Ishikawa (cell line): ENCODE data around the gene ITPR2.

Source experiments
- CEBPB ChIP-seq: IDR thresholded peaks from 2 replicates; pipeline ENCODE4 v1.6.1; 2012
- CREB1 ChIP-seq: IDR thresholded peaks from 2 replicates; pipeline ENCODE4 v1.6.1; 2012; ENCODE audit warnings: low read depth
- EGR1 ChIP-seq: IDR thresholded peaks from 2 replicates; pipeline ENCODE4 v1.6.1; 2012
- EP300 ChIP-seq: IDR thresholded peaks from 2 replicates; pipeline ENCODE4 v1.6.1; 2012; ENCODE audit warnings: borderline replicate concordance
- FOXM1 ChIP-seq: IDR thresholded peaks from 2 replicates; pipeline ENCODE4 v1.6.1; 2012; ENCODE audit warnings: low read depth, borderline replicate concordance
- MAX ChIP-seq: IDR thresholded peaks from 2 replicates; pipeline ENCODE4 v1.6.1; 2012
- NFIC ChIP-seq: IDR thresholded peaks from 2 replicates; pipeline ENCODE4 v1.6.1; 2012
- RAD21 ChIP-seq: IDR thresholded peaks from 2 replicates; pipeline ENCODE4 v1.6.1; 2012; ENCODE audit warnings: low read depth
- REST ChIP-seq: IDR thresholded peaks from 2 replicates; pipeline ENCODE4 v1.6.1; 2012; ENCODE audit warnings: low read depth, mild to moderate bottlenecking
- TAF1 ChIP-seq: IDR thresholded peaks from 2 replicates; pipeline ENCODE4 v1.6.1; 2012; ENCODE audit warnings: low read depth, mild to moderate bottlenecking
- TCF12 ChIP-seq: IDR thresholded peaks from 2 replicates; pipeline ENCODE4 v1.6.1; 2012; ENCODE audit warnings: low read depth
- TEAD4 ChIP-seq: IDR thresholded peaks from 2 replicates; pipeline ENCODE4 v1.6.1; 2012
- USF1 ChIP-seq: IDR thresholded peaks from 2 replicates; pipeline ENCODE4 v1.6.1; 2012
- YY1 ChIP-seq: IDR thresholded peaks from 2 replicates; pipeline ENCODE4 v1.6.1; 2012; ENCODE audit warnings: low read depth
- ZBTB7A ChIP-seq: IDR thresholded peaks from 2 replicates; pipeline ENCODE4 v1.6.1; 2012; ENCODE audit warnings: low read depth

Gene ITPR2

GRCh38 chr12:26524862-26525465 lies 308.0 kb downstream of the ITPR2 start:
- TF ChIP-seq CEBPB = no peak
- TF ChIP-seq RAD21 = peak; percentile 70

- 0 out of 2 replicates have a peak, but pooled peaks have one; percentile 7 for TF ChIP-seq RAD21
- TF ChIP-seq TEAD4 = peak; percentile 60
- no peak for TF ChIP-seq EGR1
- TF ChIP-seq USF1 = peak; percentile 92
- TF ChIP-seq YY1 = no peak
- peak; percentile 99 for TF ChIP-seq CEBPB
- 0 out of 2 replicates have a peak, but pooled peaks have one; percentile 32 for TF ChIP-seq CREB1
- no peak for TF ChIP-seq TAF1
- no peak for TF ChIP-seq ZBTB7A
- no peak for TF ChIP-seq REST
- TF ChIP-seq MAX = peak; percentile 93
- TF ChIP-seq NFIC = peak; percentile 96
- TF ChIP-seq TCF12 = peak; percentile 72
- peak; percentile 54; the same call in 1 of the 2 replicates for TF ChIP-seq FOXM1
- TF ChIP-seq EP300 = peak; percentile 75
These were observed 309.3 kb downstream of the ITPR2 start for GRCh38 chr12:26523708-26524150.

GRCh38 chr12:26520869-26521268 lies 312.1 kb downstream of the ITPR2 start:
- no peak for TF ChIP-seq RAD21
- no peak for TF ChIP-seq TAF1
- no peak for TF ChIP-seq TEAD4
- TF ChIP-seq EGR1 = no peak
- TF ChIP-seq EP300 = no peak
- TF ChIP-seq MAX = no peak
- TF ChIP-seq NFIC = no peak
- TF ChIP-seq CREB1 = no peak

GRCh38 chr12:26520109-26520508 lies 312.9 kb downstream of the ITPR2 start:
- no peak for TF ChIP-seq TCF12
- TF ChIP-seq EP300 = no peak
- no peak for TF ChIP-seq USF1
- TF ChIP-seq TEAD4 = no peak
- no peak for TF ChIP-seq CREB1
- no peak for TF ChIP-seq CEBPB
- TF ChIP-seq REST = no peak
- no peak for TF ChIP-seq RAD21
- no peak for TF ChIP-seq ZBTB7A
- TF ChIP-seq TAF1 = no peak
- no peak for TF ChIP-seq YY1
- TF ChIP-seq EGR1 = no peak
- TF ChIP-seq NFIC = no peak
- no peak for TF ChIP-seq FOXM1
- no peak for TF ChIP-seq MAX

GRCh38 chr12:26519462-26519861 lies 313.5 kb downstream of the ITPR2 start:
- TF ChIP-seq EP300 (no peak), MAX (no peak), TCF12 (no peak), REST (no peak), CEBPB (no peak), FOXM1 (no peak), NFIC (no peak), ZBTB7A (no peak), USF1 (no peak), YY1 (no peak), EGR1 (no peak), TEAD4 (no peak), TAF1 (no peak), CREB1 (no peak), RAD21 (no peak)
